Stimulated activated CD8-positive, alpha-beta memory T cell treated with anti-CD3 and anti-CD28 coated beads, Interleukin-12 subunit alpha, Interleukin-12 subunit beta, amount 100 ng/mL, for 1 hour (primary cell): ENCODE measurements around the gene SERF1B.
"Not testable (repeated sequence)": the region's sequence is repeated elsewhere in the genome, so short reads cannot be mapped to it uniquely, and the experiment has no call there.

Source experiments
- DNase-seq: peaks from one replicate; pipeline ENCODE4 v3.0.0-alpha.2; 2020; ENCODE audit warnings: low read depth

The SERF1B gene

GRCh38 chr5:70025106-70025844 lies at the start of gene SERF1B:
TSS of gene SERF1B (plus strand) at chr5:70025251. CDS start at chr5:70025452, 201 bp downstream.
- not testable (repeated sequence) for DNase-seq

- not testable (repeated sequence) for DNase-seq
These were observed 33.3 kb upstream of the SERF1B start for GRCh38 chr5:69991713-69992112.

- DNase-seq, result not testable (repeated sequence)
These were observed 29.5 kb upstream of the SERF1B start for GRCh38 chr5:69995535-69995934.

- DNase-seq, result not testable (repeated sequence)
These were observed 4.4 kb upstream of the SERF1B start for GRCh38 chr5:70020660-70021059.

- DNase-seq, result not testable (repeated sequence)
These were observed 744 bp downstream of the SERF1B start for GRCh38 chr5:70025845-70026145.

GRCh38 chr5:70031204-70031603 lies 6.2 kb downstream of the SERF1B start:
- not testable (repeated sequence) for DNase-seq

- DNase-seq, result not testable (repeated sequence)
These were observed 16.4 kb downstream of the SERF1B start for GRCh38 chr5:70041411-70041810.

- DNase-seq, result not testable (repeated sequence)
These were observed 24.7 kb downstream of the SERF1B start for GRCh38 chr5:70049790-70050142.

GRCh38 chr5:70056289-70056942 lies 31.4 kb downstream of the SERF1B start:
- not testable (repeated sequence) for DNase-seq

GRCh38 chr5:70057140-70057539 lies 32.1 kb downstream of the SERF1B start:
- not testable (repeated sequence) for DNase-seq

- DNase-seq, result not testable (repeated sequence)
These were observed 52.6 kb downstream of the SERF1B start for GRCh38 chr5:70077632-70078031.

- DNase-seq, result not testable (repeated sequence)
These were observed 63.9 kb downstream of the SERF1B start for GRCh38 chr5:70088907-70089464.

GRCh38 chr5:70091776-70092175 lies 66.7 kb downstream of the SERF1B start:
- not testable (repeated sequence) for DNase-seq
